ENCODE data around the gene STX2. TPM values are rescaled to one million over a fixed set of nuclear protein-coding genes. Genes with fewer than 3 reads are reported as not detected.

STX2 gene
- total and polyA plus RNA-seq, 2 experiments from 2014 or later: 16.4 to 35.4 TPM

- Histone ChIP-seq H4K20me1 (replicated peaks; ENCODE audit: insufficient read depth) (no peaks in the 10 kb centered on the region), H3K27me3 (ENCODE audit: insufficient read depth) (no peaks in the 10 kb centered on the region), H3K4me2 (no peak overlapping the region), H3K4me3 (no peak overlapping the region), H3K79me2 (replicated peaks; ENCODE audit: insufficient read depth) (no peaks in the 10 kb centered on the region), H3K27ac (ENCODE audit: low read depth) (no peak overlapping the region), H3K4me1 (ENCODE audit: insufficient read depth) (peaks cover 22% of the 10 kb centered on the region), H3K9me2 (ENCODE audit: insufficient read depth) (no peaks in the 10 kb centered on the region), H2AFZ (no peak overlapping the region), H3K36me3 (ENCODE audit: insufficient read depth) (peaks cover 2% of the 10 kb centered on the region; the same call in 1 of the 2 replicates), H3F3A (replicated peaks; ENCODE audit: low read depth) (peaks cover 2% of the 10 kb centered on the region; the same call in 1 of the 2 replicates)
- Mint-ChIP-seq H3K9me3 (no peaks in the 10 kb centered on the region), H3K4me1 (peaks cover 30% of the 10 kb centered on the region), H3K4me3 (no peak overlapping the region), H3K27me3 (ENCODE audit: insufficient read depth, low read depth, poor library complexity) (peaks cover 9% of the 10 kb centered on the region), H3K36me3 (ENCODE audit: low read depth) (peaks cover 46% of the 10 kb centered on the region), H3K27ac (no peak overlapping the region)
- ATAC-seq (no peak), DNase-seq (ENCODE audit: low spot score) (no peak)
- TF ChIP-seq, protein P1, sequence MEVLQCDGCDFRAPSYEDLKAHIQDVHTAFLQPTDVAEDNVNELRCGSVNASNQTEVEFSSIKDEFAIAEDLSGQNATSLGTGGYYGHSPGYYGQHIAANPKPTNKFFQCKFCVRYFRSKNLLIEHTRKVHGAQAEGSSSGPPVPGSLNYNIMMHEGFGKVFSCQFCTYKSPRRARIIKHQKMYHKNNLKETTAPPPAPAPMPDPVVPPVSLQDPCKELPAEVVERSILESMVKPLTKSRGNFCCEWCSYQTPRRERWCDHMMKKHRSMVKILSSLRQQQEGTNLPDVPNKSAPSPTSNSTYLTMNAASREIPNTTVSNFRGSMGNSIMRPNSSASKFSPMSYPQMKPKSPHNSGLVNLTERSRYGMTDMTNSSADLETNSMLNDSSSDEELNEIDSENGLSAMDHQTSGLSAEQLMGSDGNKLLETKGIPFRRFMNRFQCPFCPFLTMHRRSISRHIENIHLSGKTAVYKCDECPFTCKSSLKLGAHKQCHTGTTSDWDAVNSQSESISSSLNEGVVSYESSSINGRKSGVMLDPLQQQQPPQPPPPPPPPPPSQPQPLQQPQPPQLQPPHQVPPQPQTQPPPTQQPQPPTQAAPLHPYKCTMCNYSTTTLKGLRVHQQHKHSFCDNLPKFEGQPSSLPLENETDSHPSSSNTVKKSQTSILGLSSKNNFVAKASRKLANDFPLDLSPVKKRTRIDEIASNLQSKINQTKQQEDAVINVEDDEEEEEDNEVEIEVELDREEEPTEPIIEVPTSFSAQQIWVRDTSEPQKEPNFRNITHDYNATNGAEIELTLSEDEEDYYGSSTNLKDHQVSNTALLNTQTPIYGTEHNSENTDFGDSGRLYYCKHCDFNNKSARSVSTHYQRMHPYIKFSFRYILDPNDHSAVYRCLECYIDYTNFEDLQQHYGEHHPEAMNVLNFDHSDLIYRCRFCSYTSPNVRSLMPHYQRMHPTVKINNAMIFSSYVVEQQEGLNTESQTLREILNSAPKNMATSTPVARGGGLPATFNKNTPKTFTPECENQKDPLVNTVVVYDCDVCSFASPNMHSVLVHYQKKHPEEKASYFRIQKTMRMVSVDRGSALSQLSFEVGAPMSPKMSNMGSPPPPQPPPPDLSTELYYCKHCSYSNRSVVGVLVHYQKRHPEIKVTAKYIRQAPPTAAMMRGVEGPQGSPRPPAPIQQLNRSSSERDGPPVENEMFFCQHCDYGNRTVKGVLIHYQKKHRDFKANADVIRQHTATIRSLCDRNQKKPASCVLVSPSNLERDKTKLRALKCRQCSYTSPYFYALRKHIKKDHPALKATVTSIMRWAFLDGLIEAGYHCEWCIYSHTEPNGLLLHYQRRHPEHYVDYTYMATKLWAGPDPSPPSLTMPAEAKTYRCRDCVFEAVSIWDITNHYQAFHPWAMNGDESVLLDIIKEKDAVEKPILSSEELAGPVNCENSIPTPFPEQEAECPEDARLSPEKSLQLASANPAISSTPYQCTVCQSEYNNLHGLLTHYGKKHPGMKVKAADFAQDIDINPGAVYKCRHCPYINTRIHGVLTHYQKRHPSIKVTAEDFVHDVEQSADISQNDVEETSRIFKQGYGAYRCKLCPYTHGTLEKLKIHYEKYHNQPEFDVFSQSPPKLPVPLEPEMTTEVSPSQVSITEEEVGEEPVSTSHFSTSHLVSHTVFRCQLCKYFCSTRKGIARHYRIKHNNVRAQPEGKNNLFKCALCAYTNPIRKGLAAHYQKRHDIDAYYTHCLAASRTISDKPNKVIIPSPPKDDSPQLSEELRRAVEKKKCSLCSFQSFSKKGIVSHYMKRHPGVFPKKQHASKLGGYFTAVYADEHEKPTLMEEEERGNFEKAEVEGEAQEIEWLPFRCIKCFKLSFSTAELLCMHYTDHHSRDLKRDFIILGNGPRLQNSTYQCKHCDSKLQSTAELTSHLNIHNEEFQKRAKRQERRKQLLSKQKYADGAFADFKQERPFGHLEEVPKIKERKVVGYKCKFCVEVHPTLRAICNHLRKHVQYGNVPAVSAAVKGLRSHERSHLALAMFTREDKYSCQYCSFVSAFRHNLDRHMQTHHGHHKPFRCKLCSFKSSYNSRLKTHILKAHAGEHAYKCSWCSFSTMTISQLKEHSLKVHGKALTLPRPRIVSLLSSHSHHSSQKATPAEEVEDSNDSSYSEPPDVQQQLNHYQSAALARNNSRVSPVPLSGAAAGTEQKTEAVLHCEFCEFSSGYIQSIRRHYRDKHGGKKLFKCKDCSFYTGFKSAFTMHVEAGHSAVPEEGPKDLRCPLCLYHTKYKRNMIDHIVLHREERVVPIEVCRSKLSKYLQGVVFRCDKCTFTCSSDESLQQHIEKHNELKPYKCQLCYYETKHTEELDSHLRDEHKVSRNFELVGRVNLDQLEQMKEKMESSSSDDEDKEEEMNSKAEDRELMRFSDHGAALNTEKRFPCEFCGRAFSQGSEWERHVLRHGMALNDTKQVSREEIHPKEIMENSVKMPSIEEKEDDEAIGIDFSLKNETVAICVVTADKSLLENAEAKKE (CRISPR knock-in tag; IDR thresholded peaks at IDR 0.05): no peak
- TF ChIP-seq EZH2phosphoT487 (IDR thresholded peaks at IDR 0.05; ENCODE audit: unreplicated experiment) (no peak), CTCF (conservative IDR thresholded peaks at IDR 0.05; ENCODE audit: low read depth in 2 of 2) (no peak), ZNF114 (CRISPR knock-in tag; IDR thresholded peaks at IDR 0.05) (no peak), JUNB (IDR thresholded peaks at IDR 0.05; ENCODE audit: unreplicated experiment) (no peak), ETS1 (IDR thresholded peaks at IDR 0.05) (no peak), EZH2 (IDR thresholded peaks at IDR 0.05; ENCODE audit: low read depth, unreplicated experiment) (no peak), ZNF331 (CRISPR knock-in tag; IDR thresholded peaks at IDR 0.05; ENCODE audit: low read depth) (no peak), POLR2AphosphoS5 (IDR thresholded peaks at IDR 0.05; ENCODE audit: low read depth) (no peak), STAT1 (IDR thresholded peaks at IDR 0.05; ENCODE audit: unreplicated experiment) (no peak), NANOG (IDR thresholded peaks at IDR 0.05; ENCODE audit: borderline replicate concordance) (no peak), CREB1 (CRISPR knock-in tag; IDR thresholded peaks at IDR 0.05; ENCODE audit: low read depth) (no peak)
- TF ChIP-seq, protein P2, sequence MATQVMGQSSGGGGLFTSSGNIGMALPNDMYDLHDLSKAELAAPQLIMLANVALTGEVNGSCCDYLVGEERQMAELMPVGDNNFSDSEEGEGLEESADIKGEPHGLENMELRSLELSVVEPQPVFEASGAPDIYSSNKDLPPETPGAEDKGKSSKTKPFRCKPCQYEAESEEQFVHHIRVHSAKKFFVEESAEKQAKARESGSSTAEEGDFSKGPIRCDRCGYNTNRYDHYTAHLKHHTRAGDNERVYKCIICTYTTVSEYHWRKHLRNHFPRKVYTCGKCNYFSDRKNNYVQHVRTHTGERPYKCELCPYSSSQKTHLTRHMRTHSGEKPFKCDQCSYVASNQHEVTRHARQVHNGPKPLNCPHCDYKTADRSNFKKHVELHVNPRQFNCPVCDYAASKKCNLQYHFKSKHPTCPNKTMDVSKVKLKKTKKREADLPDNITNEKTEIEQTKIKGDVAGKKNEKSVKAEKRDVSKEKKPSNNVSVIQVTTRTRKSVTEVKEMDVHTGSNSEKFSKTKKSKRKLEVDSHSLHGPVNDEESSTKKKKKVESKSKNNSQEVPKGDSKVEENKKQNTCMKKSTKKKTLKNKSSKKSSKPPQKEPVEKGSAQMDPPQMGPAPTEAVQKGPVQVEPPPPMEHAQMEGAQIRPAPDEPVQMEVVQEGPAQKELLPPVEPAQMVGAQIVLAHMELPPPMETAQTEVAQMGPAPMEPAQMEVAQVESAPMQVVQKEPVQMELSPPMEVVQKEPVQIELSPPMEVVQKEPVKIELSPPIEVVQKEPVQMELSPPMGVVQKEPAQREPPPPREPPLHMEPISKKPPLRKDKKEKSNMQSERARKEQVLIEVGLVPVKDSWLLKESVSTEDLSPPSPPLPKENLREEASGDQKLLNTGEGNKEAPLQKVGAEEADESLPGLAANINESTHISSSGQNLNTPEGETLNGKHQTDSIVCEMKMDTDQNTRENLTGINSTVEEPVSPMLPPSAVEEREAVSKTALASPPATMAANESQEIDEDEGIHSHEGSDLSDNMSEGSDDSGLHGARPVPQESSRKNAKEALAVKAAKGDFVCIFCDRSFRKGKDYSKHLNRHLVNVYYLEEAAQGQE (IDR thresholded peaks at IDR 0.05; ENCODE audit: unreplicated experiment): no peak
Observed at GRCh38 chr12:130809791-130810190, 29.3 kb downstream of the STX2 start.

Measured in GM23338 (cell line).